GM12801 (cell line): ENCODE data around the gene B4GALNT1.

Experiments used
- CTCF ChIP-seq: IDR thresholded peaks from one replicate; pipeline ENCODE4 v1.5.1; 2011; ENCODE audit warnings: control low read depth; ENCODE audit not compliant: insufficient read length; ENCODE audit errors: extremely low read depth

B4GALNT1 gene

DNA sequence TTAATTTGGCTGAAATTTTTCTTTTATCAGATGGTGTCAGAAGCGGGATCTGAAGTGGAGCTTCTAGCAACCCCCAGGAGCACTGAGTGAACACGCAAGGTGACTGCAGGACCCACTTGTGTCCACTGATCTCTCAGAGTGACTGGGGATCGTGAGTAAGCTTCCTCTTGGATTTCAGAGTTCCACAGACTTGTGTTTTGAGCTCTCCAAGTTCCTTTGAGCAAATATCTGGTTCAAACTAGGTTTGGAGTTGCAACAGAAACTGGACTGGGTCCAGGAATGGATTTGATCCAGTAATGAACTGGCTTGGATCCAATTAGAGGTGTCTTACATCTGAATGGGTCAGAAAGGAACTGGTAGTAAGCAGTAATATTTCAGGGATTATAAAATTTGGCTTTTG, 24.7 kb upstream of the B4GALNT1 start:
- no peak for TF ChIP-seq CTCF

- TF ChIP-seq CTCF = no peak
Observed at GRCh38 chr12:57655541-57656240, 22.7 kb upstream of the B4GALNT1 start.

GRCh38 chr12:57654042-57654441, 21.0 kb upstream of the B4GALNT1 start:
- TF ChIP-seq CTCF = no peak

GRCh38 chr12:57641699-57642442, 8.9 kb upstream of the B4GALNT1 start:
- no peak for TF ChIP-seq CTCF

GRCh38 chr12:57640175-57641042, 7.4 kb upstream of the B4GALNT1 start:
- no peak for TF ChIP-seq CTCF

GRCh38 chr12:57638096-57638495, 5.1 kb upstream of the B4GALNT1 start:
- TF ChIP-seq CTCF = no peak

DNA sequence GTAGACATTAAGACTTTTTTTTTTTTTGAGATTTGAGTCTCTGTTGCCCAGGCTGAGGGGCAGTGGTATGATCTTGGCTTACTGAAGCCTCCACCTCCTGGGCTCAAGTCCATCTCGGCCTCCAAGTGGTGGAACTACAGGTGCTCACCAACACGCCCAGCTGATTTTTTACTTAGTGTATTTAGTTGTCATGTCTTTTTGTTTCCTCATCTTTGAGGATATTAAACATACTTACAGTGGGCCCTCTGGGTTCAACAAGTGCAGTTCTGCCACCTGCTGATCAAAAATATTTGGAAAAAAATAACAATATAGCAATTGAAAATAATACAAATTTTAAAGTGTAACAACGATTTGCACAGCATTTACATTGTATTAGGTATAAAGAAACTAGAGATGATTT, 4.4 kb upstream of the B4GALNT1 start:
- no peak for TF ChIP-seq CTCF
